Coronary artery (tissue), 2 donors: ENCODE results near the gene DICER1.

Experiments used
- DNase-seq: peaks from one replicate; pipeline ENCODE4 v3.0.0-alpha.2; 2017; ENCODE audit warnings: low spot score
- H3K27ac ChIP-seq, 2 donors: fragments of 200-600 bp; sonication (generic); one replicate each; pipeline ENCODE4 v1.5.1; 2016 to 2019
- H3K4me3 ChIP-seq: fragments of 200-600 bp; sonication (generic); 2 replicates; pipeline ENCODE4 v1.5.1; 2016; ENCODE audit warnings: mild to moderate bottlenecking, moderate library complexity
- CTCF ChIP-seq: fragments of 200-600 bp; sonication (generic); IDR thresholded peaks from one replicate; pipeline ENCODE4 v1.5.1; 2019; ENCODE audit warnings: antibody characterized with exemption

The DICER1 gene

GRCh38 chr14:95073947-95074346 is 83.4 kb downstream of the DICER1 start:
- H3K27ac ChIP-seq: no peak overlapping the region
- TF ChIP-seq CTCF: no peak
- DNase-seq: no peak
- H3K4me3 ChIP-seq: no peak overlapping the region

- no peak for DNase-seq
- H3K4me3 ChIP-seq: no peak overlapping the region
- no peak for TF ChIP-seq CTCF
Measured at GRCh38 chr14:95072310-95072905, 84.9 kb downstream of the DICER1 start.

GRCh38 chr14:95071649-95072280 is 85.6 kb downstream of the DICER1 start:
- no peak for DNase-seq
- TF ChIP-seq CTCF: no peak
- Histone ChIP-seq H3K4me3 (no peak overlapping the region), H3K27ac (no peak overlapping the region)

More at GRCh38 chr14:95072310-95072905, 84.9 kb downstream of the DICER1 start:
- H3K27ac ChIP-seq: no peak overlapping the region

GRCh38 chr14:95070748-95071435 is 86.4 kb downstream of the DICER1 start:
- DNase-seq: no peak
- Histone ChIP-seq H3K27ac (no peak overlapping the region), H3K4me3 (no peak overlapping the region)
- no peak for TF ChIP-seq CTCF

GRCh38 chr14:95069547-95069946 is 87.8 kb downstream of the DICER1 start:
- DNase-seq: no peak
- Histone ChIP-seq H3K4me3 (no peak overlapping the region), H3K27ac (no peak overlapping the region)
- no peak for TF ChIP-seq CTCF

GRCh38 chr14:95069018-95069417 is 88.3 kb downstream of the DICER1 start:
- TF ChIP-seq CTCF: no peak
- DNase-seq: no peak
- Histone ChIP-seq H3K4me3 (no peak overlapping the region), H3K27ac (no peak overlapping the region)

- no peak overlapping the region for H3K27ac ChIP-seq
- no peak for DNase-seq
- H3K4me3 ChIP-seq: no peak overlapping the region
- TF ChIP-seq CTCF: no peak
Measured at GRCh38 chr14:95068521-95068920, 88.8 kb downstream of the DICER1 start.
